ENCODE measurements around the gene DST.
"Not testable (repeated sequence)": the region's sequence is repeated elsewhere in the genome, so short reads cannot be mapped to it uniquely, and the experiment has no call there.

The DST gene

GRCh38 chr6:56663344-56663743 lies 20.7 kb upstream of the DST start:
- DNase-seq (ENCODE audit: low spot score), result no peak

- not testable (repeated sequence) for DNase-seq (ENCODE audit: low spot score)
Observed at GRCh38 chr6:56661338-56661737, 18.6 kb upstream of the DST start.

GRCh38 chr6:56660381-56660730 lies 17.7 kb upstream of the DST start:
- no peak for DNase-seq (ENCODE audit: low spot score)

- DNase-seq (ENCODE audit: low spot score), result no peak
Observed at GRCh38 chr6:56659721-56660380, 17.2 kb upstream of the DST start.

GRCh38 chr6:56658326-56658725 lies 15.6 kb upstream of the DST start:
- DNase-seq (ENCODE audit: low spot score), result no peak

- no peak for DNase-seq (ENCODE audit: low spot score)
Observed at GRCh38 chr6:56657354-56657753, 14.7 kb upstream of the DST start.

GRCh38 chr6:56656466-56656865 lies 13.8 kb upstream of the DST start:
- DNase-seq (ENCODE audit: low spot score), result no peak

- DNase-seq (ENCODE audit: low spot score), result no peak
Observed at GRCh38 chr6:56655996-56656395, 13.3 kb upstream of the DST start.

- DNase-seq (ENCODE audit: low spot score), result no peak
Observed at GRCh38 chr6:56655249-56655648, 12.6 kb upstream of the DST start.

- DNase-seq (ENCODE audit: low spot score), result no peak
Observed at GRCh38 chr6:56652994-56653393, 10.3 kb upstream of the DST start.

- DNase-seq (ENCODE audit: low spot score), result no peak
Observed at GRCh38 chr6:56652231-56652630, 9.5 kb upstream of the DST start.

- no peak for DNase-seq (ENCODE audit: low spot score)
Observed at GRCh38 chr6:56650191-56650590, 7.5 kb upstream of the DST start.

- DNase-seq (ENCODE audit: low spot score), result no peak
Observed at GRCh38 chr6:56649782-56650181, 7.1 kb upstream of the DST start.

GRCh38 chr6:56649053-56649769 lies 6.5 kb upstream of the DST start:
- no peak for DNase-seq (ENCODE audit: low spot score)

GRCh38 chr6:56647172-56647762 lies 4.6 kb upstream of the DST start:
- DNase-seq (ENCODE audit: low spot score), result no peak

- DNase-seq (ENCODE audit: low spot score), result no peak
Observed at GRCh38 chr6:56644366-56644765, 1.7 kb upstream of the DST start.

GRCh38 chr6:56643379-56644089 lies 845 bp upstream of the DST start:
- DNase-seq (ENCODE audit: low spot score), result no peak

- DNase-seq (ENCODE audit: low spot score), result no peak
Observed at GRCh38 chr6:56640374-56640773, 2.3 kb downstream of the DST start.

- no peak for DNase-seq (ENCODE audit: low spot score)
Observed at GRCh38 chr6:56638760-56639159, 3.9 kb downstream of the DST start.

GRCh38 chr6:56637640-56638039 lies 5.0 kb downstream of the DST start:
- DNase-seq (ENCODE audit: low spot score), result no peak

GRCh38 chr6:56628105-56628504 lies 14.6 kb downstream of the DST start:
- no peak for DNase-seq (ENCODE audit: low spot score)

GRCh38 chr6:56625356-56625755 lies 17.3 kb downstream of the DST start:
- no peak for DNase-seq (ENCODE audit: low spot score)

GRCh38 chr6:56624728-56625069 lies 18.0 kb downstream of the DST start:
- DNase-seq (ENCODE audit: low spot score), result no peak
